Body of pancreas (tissue), 4 donors: ENCODE measurements around the gene ZMYND10. TPM values are rescaled to one million over a fixed set of nuclear protein-coding genes. Genes with fewer than 3 reads are reported as not detected.

Source experiments
- ATAC-seq: fragments of 150-250 bp; one replicate; pipeline ENCODE4 v1.9.1; 2016
- DNase-seq, 4 donors: peaks; one replicate each; pipeline ENCODE4 v3.0.0-alpha.2; 2019
- H3K27ac ChIP-seq, 4 donors: fragments of 200-600 bp; sonication (generic); 1 replicate in 3 of 4; 2 replicates in 1 of 4; pipeline versions ENCODE4 v1.5.1 to v1.6.1; 2016 to 2019; ENCODE audit warnings: mild to moderate bottlenecking in 1 of 4, mixed read lengths in 1 of 4, moderate library complexity in 1 of 4
- H3K27me3 ChIP-seq, 2 donors: fragments of 200-600 bp; sonication (generic); one replicate each; pipeline ENCODE4 v1.6.0; 2016; ENCODE audit warnings: mild to moderate bottlenecking in 1 of 2
- H3K36me3 ChIP-seq, 2 donors: fragments of 200-600 bp; sonication (generic); replicated peaks in 1 of 2; 2 replicates each; pipeline ENCODE4 v1.5.1; 2016; ENCODE audit warnings: low read depth in 2 of 2; ENCODE audit not compliant: insufficient read depth in 1 of 2
- H3K4me1 ChIP-seq: fragments of 200-600 bp; sonication (generic); one replicate; pipeline ENCODE4 v1.6.0; 2016
- H3K4me3 ChIP-seq, 2 donors: fragments of 200-600 bp; sonication (generic); 1 replicate in 1 of 2; 2 replicates in 1 of 2; pipeline ENCODE4 v1.5.1; 2016 to 2019
- H3K9me3 ChIP-seq, 3 donors: fragments of 200-600 bp; sonication (generic); 1 replicate in 2 of 3; 2 replicates in 1 of 3; pipeline ENCODE4 v1.5.1; 2016
- POLR2A ChIP-seq, 3 donors: fragments of 450-650 bp; IDR thresholded peaks; one replicate each; pipeline ENCODE4 v1.6.1; 2016; ENCODE audit warnings: antibody characterized with exemption in 3 of 3, mild to moderate bottlenecking in 2 of 3
- WGBS, 2 donors: methylation state at CpG; one replicate each; pipeline ENCODE4 v1.1.5; 2017; 5-methylcytosine and 5-hydroxymethylcytosine counted together
- intact Hi-C: fragments of 100-400 bp; cut with DNase I; formaldehyde crosslinking; loops from one replicate; pipeline ENCODE4 v1.15.1; 2023
- total RNA-seq, 2 donors: library from RNA; depleted of rRNA; stranded (reverse); fragments of >200 nt; gene quantifications; one replicate each; pipeline ENCODE4 v1.1.0, GENCODE V29; 2016
- TF ChIP-seq, protein P1 (sequence below), 7 experiments: fragments of 450-650 bp in 4 of 7; fragments of 200-600 bp in 3 of 7; sonication (generic) in 3 of 7; IDR thresholded peaks; one replicate each; pipeline ENCODE4 v1.5.1; 2016 to 2019; ENCODE audit warnings: antibody characterized with exemption in 7 of 7

The ZMYND10 gene
- 1 to 10 TPM; 1.3 to 2.3 TPM for total RNA-seq

- Histone ChIP-seq H3K9me3 (no peaks in the 10 kb centered on the region), H3K4me3 (no peak within 1 kb of the TSS), H3K27me3 (no peaks in the 10 kb centered on the region), H3K27ac (no peak within 1 kb of the TSS), H3K4me1 (peaks cover 44% of the 10 kb centered on the region), H3K36me3 (no peaks in the 10 kb centered on the region)
- DNase-seq (peak; percentile 43 to 63 (median 58)), ATAC-seq (no peak)
- 15 to 48% methylated on average over 22 to 45 of the region's 45 CpGs for WGBS, 2 donors
- intact Hi-C loops = loop anchor here (10.0 kb wide), 1 partner anchor 199 kb away; no protein-coding TSS in a partner anchor
- peak in 1 of 3 donors; percentile 1 for TF ChIP-seq POLR2A (IDR thresholded peaks at IDR 0.05)
- TF ChIP-seq, protein P1, sequence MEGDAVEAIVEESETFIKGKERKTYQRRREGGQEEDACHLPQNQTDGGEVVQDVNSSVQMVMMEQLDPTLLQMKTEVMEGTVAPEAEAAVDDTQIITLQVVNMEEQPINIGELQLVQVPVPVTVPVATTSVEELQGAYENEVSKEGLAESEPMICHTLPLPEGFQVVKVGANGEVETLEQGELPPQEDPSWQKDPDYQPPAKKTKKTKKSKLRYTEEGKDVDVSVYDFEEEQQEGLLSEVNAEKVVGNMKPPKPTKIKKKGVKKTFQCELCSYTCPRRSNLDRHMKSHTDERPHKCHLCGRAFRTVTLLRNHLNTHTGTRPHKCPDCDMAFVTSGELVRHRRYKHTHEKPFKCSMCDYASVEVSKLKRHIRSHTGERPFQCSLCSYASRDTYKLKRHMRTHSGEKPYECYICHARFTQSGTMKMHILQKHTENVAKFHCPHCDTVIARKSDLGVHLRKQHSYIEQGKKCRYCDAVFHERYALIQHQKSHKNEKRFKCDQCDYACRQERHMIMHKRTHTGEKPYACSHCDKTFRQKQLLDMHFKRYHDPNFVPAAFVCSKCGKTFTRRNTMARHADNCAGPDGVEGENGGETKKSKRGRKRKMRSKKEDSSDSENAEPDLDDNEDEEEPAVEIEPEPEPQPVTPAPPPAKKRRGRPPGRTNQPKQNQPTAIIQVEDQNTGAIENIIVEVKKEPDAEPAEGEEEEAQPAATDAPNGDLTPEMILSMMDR (IDR thresholded peaks at IDR 0.05) = no peak
Measured at GRCh38 chr3:50345586-50346234, at the start of gene ZMYND10. ZMYND10 (minus strand) TSS chr3:50345732; CDS start chr3:50345579, 153 bp downstream.

- WGBS, 2 donors = 71 to 85% methylated on average over 4 to 5 of the region's 5 CpGs
- intact Hi-C loops = no loop called here
- H3K4me1 ChIP-seq = peaks cover 19% of the 10 kb centered on the region
- no peak for ATAC-seq
- no peak for DNase-seq
- no peaks in the 10 kb centered on the region for H3K27me3 ChIP-seq
- TF ChIP-seq, protein P1 (IDR thresholded peaks at IDR 0.05) = no peak
- TF ChIP-seq POLR2A (IDR thresholded peaks at IDR 0.05) = no peak
- no peak overlapping the region for H3K4me3 ChIP-seq
- H3K9me3 ChIP-seq = no peaks in the 10 kb centered on the region
- H3K27ac ChIP-seq = no peak overlapping the region
- H3K36me3 ChIP-seq = no peaks in the 10 kb centered on the region
Measured at GRCh38 chr3:50393061-50393460, 47.5 kb upstream of the ZMYND10 start.

DNA sequence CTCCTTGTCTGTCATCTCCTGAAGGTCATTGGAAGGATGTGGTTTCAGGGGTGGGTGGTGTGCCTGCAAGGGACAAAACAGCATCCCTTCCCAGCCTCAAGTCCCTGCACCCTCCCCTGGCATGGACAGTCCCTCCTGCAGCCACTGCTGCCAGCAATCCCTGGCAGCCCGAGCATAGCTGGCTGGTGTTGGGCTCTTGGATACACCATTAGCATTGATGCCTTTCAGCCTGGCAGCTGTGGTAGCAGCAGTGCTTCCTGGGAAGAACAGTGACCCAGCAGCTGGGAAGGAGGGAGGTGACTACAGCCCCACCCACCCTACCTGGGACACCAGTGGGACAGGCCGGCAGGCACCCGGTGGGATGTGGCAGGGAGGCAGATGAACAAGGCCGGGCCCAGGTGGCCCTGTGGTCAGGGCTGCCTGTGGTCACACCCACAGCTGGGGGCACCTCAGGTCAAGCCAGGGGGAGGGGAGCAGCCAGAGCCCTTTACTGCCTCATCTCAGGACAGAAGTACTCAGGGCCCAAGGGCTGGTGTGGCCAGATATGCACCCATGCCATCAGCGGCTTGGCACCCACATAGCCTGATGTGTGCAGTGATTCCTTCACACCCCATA is 46.7 kb upstream of the ZMYND10 start:
- intact Hi-C loops = no loop called here
- no peaks in the 10 kb centered on the region for H3K9me3 ChIP-seq
- ATAC-seq (no peak), DNase-seq (peak in 1 of 4 donors; percentile 59)
- H3K36me3 ChIP-seq = no peaks in the 10 kb centered on the region
- WGBS, 2 donors = 49 to 82% methylated on average over 3 to 5 of the region's 5 CpGs
- peaks cover 19% of the 10 kb centered on the region for H3K4me1 ChIP-seq
- TF ChIP-seq, protein P1 (IDR thresholded peaks at IDR 0.05) = no peak
- no peak for TF ChIP-seq POLR2A (IDR thresholded peaks at IDR 0.05)
- H3K27me3 ChIP-seq = no peaks in the 10 kb centered on the region
- H3K27ac ChIP-seq = no peak overlapping the region
- H3K4me3 ChIP-seq = no peak overlapping the region

- Histone ChIP-seq H3K27ac (peak overlapping the region; percentile 22 to 69 (median 32)), H3K27me3 (no peaks in the 10 kb centered on the region), H3K36me3 (no peaks in the 10 kb centered on the region), H3K4me3 (no peak overlapping the region), H3K9me3 (no peaks in the 10 kb centered on the region), H3K4me1 (peaks cover 19% of the 10 kb centered on the region)
- DNase-seq (peak; percentile 68 to 90 (median 82)), ATAC-seq (peak; percentile 67)
- WGBS, 2 donors = 49 to 61% methylated on average over 9 to 12 of the region's 12 CpGs
- TF ChIP-seq POLR2A (IDR thresholded peaks at IDR 0.05) = no peak
- TF ChIP-seq, protein P1 (IDR thresholded peaks at IDR 0.05) = no peak
- intact Hi-C loops = no loop called here
Measured at GRCh38 chr3:50390508-50391224, 45.1 kb upstream of the ZMYND10 start.
